Body of pancreas (tissue), 4 donors: Measurements from ENCODE around the gene COPG1. TPM values are rescaled to one million over a fixed set of nuclear protein-coding genes. Genes with fewer than 3 reads are reported as not detected.

Experiments used
- ATAC-seq: fragments of 150-250 bp; one replicate; pipeline ENCODE4 v1.9.1; 2016
- DNase-seq, 4 donors: peaks; one replicate each; pipeline ENCODE4 v3.0.0-alpha.2; 2019
- H3K27ac ChIP-seq, 4 donors: fragments of 200-600 bp; sonication (generic); 1 replicate in 3 of 4; 2 replicates in 1 of 4; pipeline versions ENCODE4 v1.5.1 to v1.6.1; 2016 to 2019; ENCODE audit warnings: mild to moderate bottlenecking in 1 of 4, mixed read lengths in 1 of 4, moderate library complexity in 1 of 4
- H3K27me3 ChIP-seq, 2 donors: fragments of 200-600 bp; sonication (generic); one replicate each; pipeline ENCODE4 v1.6.0; 2016; ENCODE audit warnings: mild to moderate bottlenecking in 1 of 2
- H3K36me3 ChIP-seq, 2 donors: fragments of 200-600 bp; sonication (generic); replicated peaks in 1 of 2; 2 replicates each; pipeline ENCODE4 v1.5.1; 2016; ENCODE audit warnings: low read depth in 2 of 2; ENCODE audit not compliant: insufficient read depth in 1 of 2
- H3K4me1 ChIP-seq: fragments of 200-600 bp; sonication (generic); one replicate; pipeline ENCODE4 v1.6.0; 2016
- H3K4me3 ChIP-seq, 2 donors: fragments of 200-600 bp; sonication (generic); 1 replicate in 1 of 2; 2 replicates in 1 of 2; pipeline ENCODE4 v1.5.1; 2016 to 2019
- H3K9me3 ChIP-seq, 3 donors: fragments of 200-600 bp; sonication (generic); 1 replicate in 2 of 3; 2 replicates in 1 of 3; pipeline ENCODE4 v1.5.1; 2016
- POLR2A ChIP-seq, 3 donors: fragments of 450-650 bp; IDR thresholded peaks; one replicate each; pipeline ENCODE4 v1.6.1; 2016; ENCODE audit warnings: antibody characterized with exemption in 3 of 3, mild to moderate bottlenecking in 2 of 3
- WGBS, 2 donors: methylation state at CpG; one replicate each; pipeline ENCODE4 v1.1.5; 2017; 5-methylcytosine and 5-hydroxymethylcytosine counted together
- intact Hi-C: fragments of 100-400 bp; cut with DNase I; formaldehyde crosslinking; loops from one replicate; pipeline ENCODE4 v1.15.1; 2023
- total RNA-seq, 2 donors: library from RNA; depleted of rRNA; stranded (reverse); fragments of >200 nt; gene quantifications; one replicate each; pipeline ENCODE4 v1.1.0, GENCODE V29; 2016
- TF ChIP-seq, protein P1 (sequence below), 7 experiments: fragments of 450-650 bp in 4 of 7; fragments of 200-600 bp in 3 of 7; sonication (generic) in 3 of 7; IDR thresholded peaks; one replicate each; pipeline ENCODE4 v1.5.1; 2016 to 2019; ENCODE audit warnings: antibody characterized with exemption in 7 of 7

Gene COPG1
- total RNA-seq, 2 donors from 2014 or later: 62.6 to 75.0 TPM

DNA sequence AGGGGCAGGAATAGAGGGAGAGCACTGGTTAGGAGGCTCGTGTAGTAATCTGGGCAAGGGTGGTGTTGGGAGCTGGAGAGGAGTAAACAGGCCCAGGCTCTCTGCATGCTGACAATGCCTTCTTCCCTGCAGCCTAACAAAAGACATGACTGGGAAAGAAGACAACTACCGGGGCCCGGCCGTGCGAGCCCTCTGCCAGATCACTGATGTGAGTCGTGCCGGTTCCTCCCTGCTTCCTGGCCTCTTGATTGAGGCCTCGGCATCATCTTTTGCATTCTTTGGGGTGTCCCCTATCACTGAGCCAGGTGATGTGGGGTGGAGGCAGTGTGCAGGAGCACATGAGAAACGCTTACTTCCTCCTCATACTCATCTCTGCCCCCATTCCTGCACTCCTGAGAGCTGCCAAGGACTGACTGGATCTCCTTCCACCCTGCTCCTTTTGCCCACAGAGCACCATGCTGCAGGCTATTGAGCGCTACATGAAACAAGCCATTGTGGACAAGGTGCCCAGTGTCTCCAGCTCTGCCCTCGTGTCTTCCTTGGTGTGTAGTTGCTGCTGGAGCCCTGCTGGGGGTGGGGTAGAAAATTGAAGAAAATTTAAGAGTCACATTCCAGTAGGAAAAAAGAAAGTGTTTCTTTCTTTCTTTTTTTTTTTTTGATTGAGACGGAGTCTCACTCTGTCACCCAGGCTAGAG, 5.3 kb downstream of the COPG1 start:
- WGBS, 2 donors: 87 to 93% methylated on average over 10 to 12 of the region's 12 CpGs
- no peak overlapping the region for H3K4me3 ChIP-seq
- H3K9me3 ChIP-seq: no peaks in the 10 kb centered on the region
- H3K27me3 ChIP-seq: no peaks in the 10 kb centered on the region
- H3K27ac ChIP-seq: no peak overlapping the region
- intact Hi-C loops: loop anchor here (5.0 kb wide), 1 partner anchor 97 kb away; no protein-coding TSS in a partner anchor
- DNase-seq: no peak
- H3K36me3 ChIP-seq: peaks cover 25 to 41% of the 10 kb centered on the region in 2 donors
- no peak for ATAC-seq
- no peak for TF ChIP-seq POLR2A (IDR thresholded peaks at IDR 0.05)
- peaks cover 17% of the 10 kb centered on the region for H3K4me1 ChIP-seq

DNA sequence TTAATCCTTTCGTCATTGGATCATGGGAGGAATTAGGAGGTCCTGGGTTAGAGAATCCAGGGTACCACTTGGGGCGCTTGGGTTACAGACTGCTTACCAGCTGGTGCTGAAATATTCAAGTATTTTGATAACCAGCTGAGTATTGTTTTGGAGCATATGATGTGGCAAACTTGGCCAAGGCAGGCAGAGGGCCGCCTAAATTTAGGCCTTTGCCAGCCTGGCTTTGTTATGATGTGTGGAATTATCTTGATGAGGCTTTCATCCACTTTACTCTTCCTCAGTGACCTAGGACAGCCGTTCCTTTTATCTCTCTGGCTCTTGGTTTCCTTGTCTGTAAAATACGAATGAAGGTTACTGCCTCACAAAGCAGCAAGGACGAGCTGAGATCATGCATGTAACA, 6.9 kb downstream of the COPG1 start:
- Histone ChIP-seq H3K4me3 (no peak overlapping the region), H3K27me3 (no peaks in the 10 kb centered on the region), H3K27ac (no peak overlapping the region), H3K4me1 (peaks cover 9% of the 10 kb centered on the region), H3K36me3 (peaks cover 37 to 57% of the 10 kb centered on the region in 2 donors), H3K9me3 (no peaks in the 10 kb centered on the region)
- no peak for ATAC-seq
- 73 to 76% methylated on average over 6 of the region's 6 CpGs for WGBS, 2 donors
- intact Hi-C loops: no loop called here
- TF ChIP-seq, protein P1, sequence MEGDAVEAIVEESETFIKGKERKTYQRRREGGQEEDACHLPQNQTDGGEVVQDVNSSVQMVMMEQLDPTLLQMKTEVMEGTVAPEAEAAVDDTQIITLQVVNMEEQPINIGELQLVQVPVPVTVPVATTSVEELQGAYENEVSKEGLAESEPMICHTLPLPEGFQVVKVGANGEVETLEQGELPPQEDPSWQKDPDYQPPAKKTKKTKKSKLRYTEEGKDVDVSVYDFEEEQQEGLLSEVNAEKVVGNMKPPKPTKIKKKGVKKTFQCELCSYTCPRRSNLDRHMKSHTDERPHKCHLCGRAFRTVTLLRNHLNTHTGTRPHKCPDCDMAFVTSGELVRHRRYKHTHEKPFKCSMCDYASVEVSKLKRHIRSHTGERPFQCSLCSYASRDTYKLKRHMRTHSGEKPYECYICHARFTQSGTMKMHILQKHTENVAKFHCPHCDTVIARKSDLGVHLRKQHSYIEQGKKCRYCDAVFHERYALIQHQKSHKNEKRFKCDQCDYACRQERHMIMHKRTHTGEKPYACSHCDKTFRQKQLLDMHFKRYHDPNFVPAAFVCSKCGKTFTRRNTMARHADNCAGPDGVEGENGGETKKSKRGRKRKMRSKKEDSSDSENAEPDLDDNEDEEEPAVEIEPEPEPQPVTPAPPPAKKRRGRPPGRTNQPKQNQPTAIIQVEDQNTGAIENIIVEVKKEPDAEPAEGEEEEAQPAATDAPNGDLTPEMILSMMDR (IDR thresholded peaks at IDR 0.05): no peak
- no peak for TF ChIP-seq POLR2A (IDR thresholded peaks at IDR 0.05)
- DNase-seq: no peak

DNA sequence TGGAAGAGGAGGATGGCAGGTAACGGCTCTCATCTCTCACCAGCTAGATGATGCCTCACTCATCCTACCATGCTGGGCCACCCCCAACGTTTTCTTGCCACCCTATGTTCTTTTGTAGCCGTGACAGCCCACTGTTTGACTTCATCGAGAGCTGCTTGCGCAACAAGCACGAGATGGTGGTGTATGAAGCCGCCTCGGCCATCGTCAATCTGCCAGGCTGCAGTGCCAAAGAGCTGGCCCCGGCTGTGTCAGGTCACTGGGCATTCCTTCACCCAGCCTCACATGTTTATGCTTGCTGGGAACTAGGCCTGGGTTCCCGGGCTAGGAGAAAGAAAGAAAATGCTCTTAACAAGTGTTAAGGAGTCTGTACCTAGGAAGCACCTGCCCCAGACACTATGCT, 8.2 kb downstream of the COPG1 start:
- peaks cover 40 to 65% of the 10 kb centered on the region in 2 donors for H3K36me3 ChIP-seq
- 89 to 90% methylated on average over 7 to 10 of the region's 11 CpGs for WGBS, 2 donors
- DNase-seq: no peak
- intact Hi-C loops: no loop called here
- no peaks in the 10 kb centered on the region for H3K4me1 ChIP-seq
- ATAC-seq: no peak
- H3K9me3 ChIP-seq: no peaks in the 10 kb centered on the region
- TF ChIP-seq, protein P1 (IDR thresholded peaks at IDR 0.05): no peak
- no peak for TF ChIP-seq POLR2A (IDR thresholded peaks at IDR 0.05)
- no peak overlapping the region for H3K27ac ChIP-seq
- no peak overlapping the region for H3K4me3 ChIP-seq
- H3K27me3 ChIP-seq: no peaks in the 10 kb centered on the region

DNA sequence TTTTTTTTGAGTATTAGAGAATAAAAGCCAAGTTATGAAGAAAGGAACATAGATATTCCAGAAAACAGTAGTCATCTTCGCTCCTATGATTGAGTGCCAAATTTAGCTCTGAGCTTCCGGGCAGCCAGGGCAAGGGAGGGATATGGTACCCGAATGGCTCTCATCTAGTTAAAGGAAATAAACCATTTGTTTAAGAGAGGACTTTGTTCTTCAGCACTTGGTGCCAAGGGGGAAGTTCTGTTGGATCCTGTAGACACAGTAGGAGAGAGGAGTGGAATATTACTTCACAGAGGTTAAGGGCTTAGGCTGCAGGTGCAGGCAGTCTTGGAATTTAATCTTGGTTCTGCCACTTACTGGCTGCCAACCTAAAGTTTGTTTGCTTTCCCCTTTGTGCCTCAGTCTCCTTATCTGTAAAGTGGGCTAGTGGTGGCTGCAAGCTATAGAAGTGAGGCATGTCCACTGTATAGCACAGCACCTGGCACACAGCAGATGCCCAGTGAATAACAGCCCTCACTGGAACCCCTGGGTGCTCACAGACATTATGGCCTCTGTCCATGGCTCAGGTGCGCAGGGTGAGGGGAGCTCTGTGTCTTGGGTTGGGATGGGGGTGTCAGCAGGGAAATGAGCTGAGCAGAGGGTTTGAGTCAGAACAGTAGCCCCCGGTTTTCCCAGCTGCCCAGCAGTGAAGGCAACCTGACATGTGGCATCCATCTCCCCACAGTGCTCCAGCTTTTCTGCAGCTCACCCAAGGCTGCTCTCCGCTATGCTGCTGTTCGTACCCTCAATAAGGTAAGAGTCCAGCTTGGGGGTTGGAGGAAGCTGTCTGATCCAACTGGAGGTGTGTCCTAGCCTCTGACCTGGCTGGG, 10.4 kb downstream of the COPG1 start:
- peak in 1 of 4 donors; percentile 36 for DNase-seq
- no peak for TF ChIP-seq POLR2A (IDR thresholded peaks at IDR 0.05)
- TF ChIP-seq, protein P1 (IDR thresholded peaks at IDR 0.05): no peak
- Histone ChIP-seq H3K27me3 (no peaks in the 10 kb centered on the region), H3K9me3 (no peaks in the 10 kb centered on the region), H3K27ac (no peak overlapping the region), H3K36me3 (peaks cover 32 to 75% of the 10 kb centered on the region in 2 donors), H3K4me1 (no peaks in the 10 kb centered on the region), H3K4me3 (no peak overlapping the region)
- intact Hi-C loops: no loop called here
- no peak for ATAC-seq
- 62 to 74% methylated on average over 3 to 7 of the region's 7 CpGs for WGBS, 2 donors

DNA sequence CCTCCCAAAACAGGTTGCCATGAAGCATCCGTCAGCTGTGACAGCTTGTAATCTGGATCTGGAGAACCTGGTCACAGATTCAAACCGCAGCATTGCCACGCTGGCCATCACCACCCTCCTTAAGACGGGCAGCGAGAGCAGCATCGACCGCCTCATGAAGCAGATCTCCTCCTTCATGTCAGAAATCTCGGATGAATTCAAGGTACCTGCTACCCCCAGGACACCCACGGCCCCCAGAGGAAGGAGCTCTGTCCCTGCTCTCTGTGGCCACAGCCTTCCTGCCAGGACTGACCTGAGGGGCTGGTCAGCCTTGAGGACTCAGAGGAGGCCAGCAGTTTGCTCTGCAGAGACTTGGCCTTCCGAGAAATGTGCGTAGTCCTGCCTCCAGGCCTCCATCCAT, 11.2 kb downstream of the COPG1 start:
- ATAC-seq: no peak
- Histone ChIP-seq H3K9me3 (no peaks in the 10 kb centered on the region), H3K36me3 (peaks cover 33 to 74% of the 10 kb centered on the region in 2 donors), H3K27ac (no peak overlapping the region), H3K4me1 (no peaks in the 10 kb centered on the region), H3K27me3 (no peaks in the 10 kb centered on the region), H3K4me3 (no peak overlapping the region)
- 91 to 99% methylated on average over 11 of the region's 11 CpGs for WGBS, 2 donors
- intact Hi-C loops: no loop called here
- no peak for DNase-seq
- TF ChIP-seq, protein P1 (IDR thresholded peaks at IDR 0.05): no peak
- no peak for TF ChIP-seq POLR2A (IDR thresholded peaks at IDR 0.05)
